ENCODE results near the gene BRD3OS. TPM values are rescaled to one million over a fixed set of nuclear protein-coding genes. Genes with fewer than 3 reads are reported as not detected.

The BRD3OS gene
- total RNA-seq, 2 experiments from 2014 or later = 13.7 to 21.6 TPM

DNA sequence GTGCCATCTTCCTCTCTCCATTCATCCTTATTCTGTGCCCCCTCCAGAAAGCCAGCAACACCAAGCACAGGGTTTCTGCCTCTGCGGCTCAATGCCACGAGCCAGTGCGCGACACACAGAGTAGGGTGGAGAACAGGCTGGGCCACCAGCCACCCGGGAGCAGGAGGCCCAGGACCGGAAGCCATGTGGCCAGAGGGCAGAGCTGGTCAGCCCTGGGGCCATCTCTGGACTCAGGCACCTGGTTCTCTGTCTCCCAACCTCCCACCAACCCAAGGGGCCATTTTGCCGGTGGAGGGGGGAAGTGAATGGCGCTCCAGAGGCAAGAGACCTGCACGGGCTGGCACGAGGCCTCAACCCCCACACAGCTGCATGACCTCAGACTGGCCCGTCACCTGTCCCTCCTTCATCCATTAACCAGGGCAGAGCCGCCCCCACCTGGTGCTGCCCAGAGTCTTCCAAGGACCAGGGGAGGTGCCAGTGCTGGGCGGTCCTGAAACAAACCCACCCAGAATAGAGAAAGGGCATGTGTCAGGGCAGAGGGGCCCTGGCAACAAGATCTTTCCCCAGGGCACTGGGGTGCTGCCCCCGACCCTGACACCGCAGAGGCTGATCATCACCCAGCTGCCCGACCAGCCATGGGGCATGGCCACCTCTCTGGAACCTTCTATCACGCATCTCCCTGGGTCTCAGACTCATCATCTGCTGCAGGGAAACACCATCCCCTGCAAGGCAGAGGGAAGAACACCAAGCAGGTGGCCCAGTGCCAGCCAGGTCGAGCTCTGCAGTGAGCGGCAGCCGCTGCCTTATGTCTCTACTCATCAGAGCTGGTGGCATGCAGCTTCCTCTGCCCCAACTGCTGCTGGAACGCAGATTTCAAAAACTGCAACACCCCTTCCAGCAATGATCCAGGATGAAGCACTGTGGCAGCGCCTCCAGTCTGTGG is 45.1 kb upstream of the BRD3OS start:
- peak overlapping the region; percentile 70 for H3K27ac ChIP-seq (ENCODE audit: low read depth, low read length, poor library complexity, severe bottlenecking)
- peak overlapping the region; percentile 73 for H3K4me2 ChIP-seq (ENCODE audit: low read length)
- H3K36me3 ChIP-seq (ENCODE audit: insufficient read depth, low read length) = no peaks in the 10 kb centered on the region
- H3K4me3 ChIP-seq (ENCODE audit: low read depth, low read length, poor library complexity, severe bottlenecking) = peak overlapping the region; percentile 48
- H3K4me1 ChIP-seq (ENCODE audit: insufficient read depth, low read length, poor library complexity, severe bottlenecking) = peaks cover 41% of the 10 kb centered on the region
- no peak for TF ChIP-seq EZH2phosphoT487 (IDR thresholded peaks at IDR 0.05; ENCODE audit: borderline replicate concordance, low read depth, low read length)
- TF ChIP-seq, protein P1, sequence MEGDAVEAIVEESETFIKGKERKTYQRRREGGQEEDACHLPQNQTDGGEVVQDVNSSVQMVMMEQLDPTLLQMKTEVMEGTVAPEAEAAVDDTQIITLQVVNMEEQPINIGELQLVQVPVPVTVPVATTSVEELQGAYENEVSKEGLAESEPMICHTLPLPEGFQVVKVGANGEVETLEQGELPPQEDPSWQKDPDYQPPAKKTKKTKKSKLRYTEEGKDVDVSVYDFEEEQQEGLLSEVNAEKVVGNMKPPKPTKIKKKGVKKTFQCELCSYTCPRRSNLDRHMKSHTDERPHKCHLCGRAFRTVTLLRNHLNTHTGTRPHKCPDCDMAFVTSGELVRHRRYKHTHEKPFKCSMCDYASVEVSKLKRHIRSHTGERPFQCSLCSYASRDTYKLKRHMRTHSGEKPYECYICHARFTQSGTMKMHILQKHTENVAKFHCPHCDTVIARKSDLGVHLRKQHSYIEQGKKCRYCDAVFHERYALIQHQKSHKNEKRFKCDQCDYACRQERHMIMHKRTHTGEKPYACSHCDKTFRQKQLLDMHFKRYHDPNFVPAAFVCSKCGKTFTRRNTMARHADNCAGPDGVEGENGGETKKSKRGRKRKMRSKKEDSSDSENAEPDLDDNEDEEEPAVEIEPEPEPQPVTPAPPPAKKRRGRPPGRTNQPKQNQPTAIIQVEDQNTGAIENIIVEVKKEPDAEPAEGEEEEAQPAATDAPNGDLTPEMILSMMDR (conservative IDR thresholded peaks at IDR 0.05; ENCODE audit: low read length) = no peak
- no peaks in the 10 kb centered on the region for H3K9me2 ChIP-seq (ENCODE audit: insufficient read depth, low read length)
- ChIA-PET POLR2A (interaction anchor here (0.7 to 2.8 kb wide), 3 partner anchors 18 to 198 kb away, joined by 3 to 15 read pairs (median 4); no protein-coding TSS in a partner anchor), CTCF (ENCODE audit: unreplicated experiment) (no interaction called here)
- peak; percentile 44 for DNase-seq (ENCODE audit: low spot score)
- BruUV-seq (replicated peaks) = no TSS peak
- H3K9me3 ChIP-seq (ENCODE audit: low read length) = no peaks in the 10 kb centered on the region
- H3K79me2 ChIP-seq (ENCODE audit: insufficient read depth, low read depth, low read length) = no peaks in the 10 kb centered on the region; the same call in 1 of the 2 replicates
- intact Hi-C loops (cut with micrococcal nuclease; ENCODE audit: unreplicated experiment) = loop anchor here (1.0 kb wide), 1 partner anchor 19 kb away; no protein-coding TSS in a partner anchor
- 0 out of 2 replicates have a peak, but pooled peaks cover 6% of the 10 kb centered on the region for H4K20me1 ChIP-seq (ENCODE audit: insufficient read depth, low read length)
- peak overlapping the region; percentile 7; the same call in 1 of the 2 replicates for H2AFZ ChIP-seq (ENCODE audit: low read length)

DNA sequence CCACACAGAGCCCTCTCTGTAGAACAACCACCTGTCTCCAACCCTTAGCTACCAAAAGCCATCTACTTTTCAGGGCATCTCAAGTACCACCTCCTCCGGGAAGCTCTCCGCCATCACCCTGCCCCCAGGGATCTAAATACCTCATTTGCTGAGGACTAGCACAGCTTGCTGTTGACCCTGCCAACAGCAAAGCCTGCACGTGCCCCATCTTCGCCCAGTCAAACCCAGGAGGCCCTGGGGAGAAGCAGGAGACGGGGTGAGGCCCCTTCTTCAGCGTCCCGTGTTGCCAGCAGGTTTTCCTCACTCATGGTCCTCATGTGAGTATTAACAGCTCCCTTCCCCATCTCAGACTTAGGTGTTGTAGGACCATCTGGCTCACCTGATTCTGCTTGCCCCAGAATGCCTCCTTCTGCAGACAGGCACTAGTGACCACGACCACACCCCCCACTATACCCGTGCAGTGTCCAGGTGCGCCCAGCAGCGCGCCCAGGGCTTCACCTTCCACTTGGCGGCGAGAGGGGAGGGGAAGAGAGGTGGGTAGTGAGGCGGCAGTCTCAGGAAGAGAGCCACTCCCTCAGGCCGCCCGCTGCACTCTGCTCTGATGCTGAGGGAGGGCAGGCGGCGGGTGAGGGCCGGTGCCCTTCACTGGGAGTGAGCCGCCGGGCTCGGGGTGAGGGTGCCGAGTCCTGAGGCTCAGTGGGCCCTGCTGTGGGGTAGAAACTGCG is 44.3 kb upstream of the BRD3OS start:
- H3K4me3 ChIP-seq (ENCODE audit: low read depth, low read length, poor library complexity, severe bottlenecking) = no peak overlapping the region
- H3K36me3 ChIP-seq (ENCODE audit: insufficient read depth, low read length) = no peaks in the 10 kb centered on the region
- H2AFZ ChIP-seq (ENCODE audit: low read length) = no peak overlapping the region
- ChIA-PET CTCF (ENCODE audit: unreplicated experiment) (no interaction called here), POLR2A (interaction anchor here (0.7 to 2.8 kb wide), 2 partner anchors 25 to 199 kb away, joined by 3 to 15 read pairs; no protein-coding TSS in a partner anchor)
- H3K9me3 ChIP-seq (ENCODE audit: low read length) = no peaks in the 10 kb centered on the region
- TF ChIP-seq EZH2phosphoT487 (IDR thresholded peaks at IDR 0.05; ENCODE audit: borderline replicate concordance, low read depth, low read length) = no peak
- no peaks in the 10 kb centered on the region for H3K9me2 ChIP-seq (ENCODE audit: insufficient read depth, low read length)
- peak overlapping the region; percentile 73 for H3K4me2 ChIP-seq (ENCODE audit: low read length)
- H4K20me1 ChIP-seq (ENCODE audit: insufficient read depth, low read length) = 0 out of 2 replicates have a peak, but pooled peaks cover 6% of the 10 kb centered on the region
- H3K27ac ChIP-seq (ENCODE audit: low read depth, low read length, poor library complexity, severe bottlenecking) = peak overlapping the region; percentile 70
- no peaks in the 10 kb centered on the region; the same call in 1 of the 2 replicates for H3K79me2 ChIP-seq (ENCODE audit: insufficient read depth, low read depth, low read length)
- BruUV-seq (replicated peaks) = no TSS peak
- no peak for DNase-seq (ENCODE audit: low spot score)
- intact Hi-C loops (cut with micrococcal nuclease; ENCODE audit: unreplicated experiment) = no loop called here
- peaks cover 41% of the 10 kb centered on the region for H3K4me1 ChIP-seq (ENCODE audit: insufficient read depth, low read length, poor library complexity, severe bottlenecking)

DNA sequence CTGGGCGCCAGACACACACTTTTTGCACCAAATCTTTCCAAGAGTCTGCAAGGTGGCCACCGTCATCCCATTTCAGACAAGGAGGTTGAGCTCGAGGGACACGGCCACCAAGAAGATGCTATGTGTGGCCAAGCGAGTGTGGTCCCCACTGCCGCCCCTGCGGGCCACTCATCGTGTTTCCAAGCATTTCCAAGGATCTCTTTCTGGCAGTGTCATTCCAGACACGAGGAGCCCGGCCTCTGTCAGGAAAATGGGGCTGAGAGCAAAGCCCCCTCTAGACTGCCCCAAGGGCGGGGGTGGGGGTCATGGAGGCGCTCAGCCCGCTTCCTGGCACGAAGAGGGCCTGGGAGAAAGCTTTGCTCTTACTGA is 43.7 kb upstream of the BRD3OS start:
- POLR2A ChIA-PET = no interaction called here
- DNase-seq (ENCODE audit: low spot score) = no peak
- Histone ChIP-seq H3K36me3 (ENCODE audit: insufficient read depth, low read length) (no peaks in the 10 kb centered on the region), H3K9me3 (ENCODE audit: low read length) (no peaks in the 10 kb centered on the region), H3K4me2 (ENCODE audit: low read length) (no peak overlapping the region), H2AFZ (ENCODE audit: low read length) (no peak overlapping the region), H3K4me1 (ENCODE audit: insufficient read depth, low read length, poor library complexity, severe bottlenecking) (peaks cover 41% of the 10 kb centered on the region), H3K9me2 (ENCODE audit: insufficient read depth, low read length) (no peaks in the 10 kb centered on the region), H3K27ac (ENCODE audit: low read depth, low read length, poor library complexity, severe bottlenecking) (no peak overlapping the region), H3K79me2 (ENCODE audit: insufficient read depth, low read depth, low read length) (no peaks in the 10 kb centered on the region; the same call in 1 of the 2 replicates), H4K20me1 (ENCODE audit: insufficient read depth, low read length) (0 out of 2 replicates have a peak, but pooled peaks cover 6% of the 10 kb centered on the region), H3K4me3 (ENCODE audit: low read depth, low read length, poor library complexity, severe bottlenecking) (no peak overlapping the region)
- no peak for TF ChIP-seq EZH2phosphoT487 (IDR thresholded peaks at IDR 0.05; ENCODE audit: borderline replicate concordance, low read depth, low read length)
- TF ChIP-seq, protein P1 (conservative IDR thresholded peaks at IDR 0.05; ENCODE audit: low read length) = no peak
- CTCF ChIA-PET (ENCODE audit: unreplicated experiment) = no interaction called here
- intact Hi-C loops (cut with micrococcal nuclease; ENCODE audit: unreplicated experiment) = no loop called here
- no TSS peak for BruUV-seq (replicated peaks)

Data from OCI-LY7 (cell line).